Common myeloid progenitor, CD34-positive (primary cell): ENCODE measurements around the gene GALNT13.

Experiments used
- CTCF ChIA-PET: fragments of 350-600 bp; sonication (Branson Sonifier 250); formaldehyde crosslinking; loops from one replicate; lab custom pipeline; 2021; ENCODE audit warnings: antibody characterized with exemption; lab: Charles Lee
- POLR2A ChIA-PET: fragments of 350-600 bp; sonication (Branson Sonifier 250); formaldehyde crosslinking; loops from one replicate; lab custom pipeline; 2021; ENCODE audit warnings: antibody characterized with exemption; lab: Charles Lee
- DNase-seq, 3 donors: peaks; one replicate each; pipeline versions ENCODE4 v3.0.0 to v3.0.0-alpha.2; 2013
- H3K27ac ChIP-seq, 2 experiments: 1 replicate in 1 of 2; 2 replicates in 1 of 2; pipeline ENCODE4 v1.7.0; 2013; ENCODE audit warnings: inconsistent platforms in 2 of 2, low read length in 2 of 2, mild to moderate bottlenecking in 2 of 2, low read depth in 1 of 2, moderate library complexity in 1 of 2; ENCODE audit not compliant: severe bottlenecking in 2 of 2, insufficient read depth in 1 of 2, poor library complexity in 1 of 2
- H3K27me3 ChIP-seq, 5 experiments: replicated peaks in 2 of 5; 1 replicate in 3 of 5; 2 replicates in 2 of 5; pipeline versions ENCODE4 v1.6.1 to v1.7.0; 2013; ENCODE audit warnings: low read length in 4 of 5, mild to moderate bottlenecking in 2 of 5, moderate library complexity in 2 of 5, inconsistent platforms in 1 of 5; ENCODE audit not compliant: insufficient read depth in 5 of 5, control insufficient read depth in 4 of 5
- H3K36me3 ChIP-seq, 4 experiments: 1 replicate in 2 of 4; 2 replicates in 2 of 4; pipeline versions ENCODE4 v1.6.1 to v1.7.0; 2013; ENCODE audit warnings: low read length in 3 of 4, control low read depth in 1 of 4, mild to moderate bottlenecking in 1 of 4; ENCODE audit not compliant: control insufficient read depth in 4 of 4, insufficient read depth in 4 of 4
- H3K4me1 ChIP-seq, 4 experiments: 1 replicate in 3 of 4; 2 replicates in 1 of 4; pipeline versions ENCODE4 v1.6.1 to v1.7.1; 2013; ENCODE audit warnings: low read length in 3 of 4, mild to moderate bottlenecking in 3 of 4, control low read depth in 1 of 4, inconsistent platforms in 1 of 4, moderate library complexity in 1 of 4; ENCODE audit not compliant: control insufficient read depth in 4 of 4, insufficient read depth in 4 of 4; ENCODE audit errors: control extremely low read depth in 1 of 4
- H3K4me3 ChIP-seq, 7 experiments: 1 replicate in 4 of 7; 2 replicates in 3 of 7; pipeline versions ENCODE4 v1.5.1 to v1.7.0; 2013; ENCODE audit warnings: mild to moderate bottlenecking in 7 of 7, low read length in 6 of 7, moderate library complexity in 6 of 7, inconsistent platforms in 2 of 7, low read depth in 2 of 7, control low read depth in 1 of 7; ENCODE audit not compliant: insufficient read depth in 4 of 7, control insufficient read depth in 1 of 7; ENCODE audit errors: extremely low read depth in 1 of 7
- H3K9me3 ChIP-seq, 5 experiments: 1 replicate in 4 of 5; 2 replicates in 1 of 5; pipeline versions ENCODE4 v1.6.1 to v1.7.1; 2013; ENCODE audit warnings: low read length in 4 of 5, mild to moderate bottlenecking in 2 of 5, inconsistent platforms in 1 of 5, low read depth in 1 of 5, moderate library complexity in 1 of 5; ENCODE audit not compliant: control insufficient read depth in 4 of 5, insufficient read depth in 2 of 5; ENCODE audit errors: control extremely low read depth in 1 of 5
- WGBS: methylation state at CpG from one replicate; pipeline ENCODE4 v1.1.5; 2013; ENCODE audit not compliant: insufficient coverage; 5-methylcytosine and 5-hydroxymethylcytosine counted together

The GALNT13 gene

GRCh38 chr2:153890576-153890975 is 18.9 kb downstream of the GALNT13 start:
- Histone ChIP-seq H3K4me1 (no peaks in the 10 kb centered on the region), H3K27me3 (no peaks in the 10 kb centered on the region), H3K36me3 (no peaks in the 10 kb centered on the region), H3K4me3 (no peak overlapping the region), H3K27ac (no peak overlapping the region), H3K9me3 (no peaks in the 10 kb centered on the region)
- WGBS: 30% methylated on average over 1 of the region's 1 CpG
- DNase-seq: no peak
- ChIA-PET CTCF (interaction anchor here (0.7 kb wide), 1 partner anchor 1166 kb away, joined by 3 read pairs; no protein-coding TSS in a partner anchor), POLR2A (no interaction called here)

DNA sequence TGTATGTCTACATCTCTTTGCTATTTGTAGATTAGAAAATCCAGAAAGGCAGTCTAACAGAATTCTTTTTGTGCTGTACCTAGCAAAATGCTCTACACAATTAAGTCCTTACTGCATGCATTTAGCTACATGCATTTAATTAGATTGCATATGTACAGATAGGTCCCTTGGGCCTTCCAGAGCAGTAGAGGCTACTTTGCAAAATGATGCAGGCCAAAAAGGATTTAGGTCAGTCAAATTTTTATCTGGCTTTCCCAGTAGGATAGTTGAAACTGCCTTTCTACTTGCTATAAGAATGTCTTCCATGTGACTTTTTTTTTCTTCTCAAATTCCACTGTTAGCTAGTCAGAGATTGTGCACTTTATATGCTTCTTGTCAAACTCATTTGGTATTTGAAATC is 19.3 kb downstream of the GALNT13 start:
- no peaks in the 10 kb centered on the region for H3K9me3 ChIP-seq
- H3K36me3 ChIP-seq: no peaks in the 10 kb centered on the region
- no peak overlapping the region for H3K4me3 ChIP-seq
- POLR2A ChIA-PET: no interaction called here
- CTCF ChIA-PET: interaction anchor here (0.7 kb wide), 1 partner anchor 1167 kb away, joined by 3 read pairs; no protein-coding TSS in a partner anchor
- no peaks in the 10 kb centered on the region for H3K27me3 ChIP-seq
- no peaks in the 10 kb centered on the region for H3K4me1 ChIP-seq
- H3K27ac ChIP-seq: no peak overlapping the region
- no peak for DNase-seq

GRCh38 chr2:153912798-153913396 is 41.2 kb downstream of the GALNT13 start:
- Histone ChIP-seq H3K27ac (no peak overlapping the region), H3K4me1 (no peaks in the 10 kb centered on the region), H3K27me3 (no peaks in the 10 kb centered on the region), H3K4me3 (no peak overlapping the region), H3K36me3 (no peaks in the 10 kb centered on the region), H3K9me3 (peaks cover 0 to 8% (median 2%) of the 10 kb centered on the region in 5 experiments)
- POLR2A ChIA-PET: no interaction called here
- WGBS: 100% methylated on average over 3 of the region's 3 CpGs
- no peak for DNase-seq
- CTCF ChIA-PET: no interaction called here

- Histone ChIP-seq H3K36me3 (no peaks in the 10 kb centered on the region), H3K9me3 (peaks cover 0 to 3% (median 0%) of the 10 kb centered on the region in 5 experiments), H3K27me3 (no peaks in the 10 kb centered on the region), H3K27ac (no peak overlapping the region), H3K4me3 (no peak overlapping the region), H3K4me1 (no peaks in the 10 kb centered on the region)
- CTCF ChIA-PET: no interaction called here
- POLR2A ChIA-PET: no interaction called here
- DNase-seq: no peak
These were observed 45.8 kb downstream of the GALNT13 start for GRCh38 chr2:153917570-153917969.

- H3K27me3 ChIP-seq: no peaks in the 10 kb centered on the region
- H3K27ac ChIP-seq: no peak overlapping the region
- no peak overlapping the region for H3K4me3 ChIP-seq
- H3K4me1 ChIP-seq: no peaks in the 10 kb centered on the region
- H3K36me3 ChIP-seq: no peaks in the 10 kb centered on the region
- no peak for DNase-seq
- POLR2A ChIA-PET: no interaction called here
- H3K9me3 ChIP-seq: no peaks in the 10 kb centered on the region
- CTCF ChIA-PET: no interaction called here
These were observed 63.8 kb downstream of the GALNT13 start for GRCh38 chr2:153935511-153935910.

- Histone ChIP-seq H3K27ac (no peak overlapping the region), H3K4me1 (no peaks in the 10 kb centered on the region), H3K36me3 (no peaks in the 10 kb centered on the region), H3K4me3 (no peak overlapping the region), H3K9me3 (no peaks in the 10 kb centered on the region), H3K27me3 (no peaks in the 10 kb centered on the region)
- WGBS: 67% methylated on average over 3 of the region's 3 CpGs
- CTCF ChIA-PET: no interaction called here
- no peak for DNase-seq
- POLR2A ChIA-PET: no interaction called here
These were observed 67.5 kb downstream of the GALNT13 start for GRCh38 chr2:153939124-153939796.

- POLR2A ChIA-PET: no interaction called here
- H3K36me3 ChIP-seq: no peaks in the 10 kb centered on the region
- no peaks in the 10 kb centered on the region for H3K4me1 ChIP-seq
- no peak overlapping the region for H3K27ac ChIP-seq
- WGBS: 100% methylated on average over 1 of the region's 3 CpGs
- no peak for DNase-seq
- H3K4me3 ChIP-seq: no peak overlapping the region
- H3K27me3 ChIP-seq: no peaks in the 10 kb centered on the region
- CTCF ChIA-PET: no interaction called here
- H3K9me3 ChIP-seq: no peaks in the 10 kb centered on the region
These were observed 68.8 kb downstream of the GALNT13 start for GRCh38 chr2:153940511-153940910.
